Ammon's horn (tissue), 1 donor: Measurements from ENCODE around the gene SHISAL1.

Experiments used
- DNase-seq: peaks from one replicate; pipeline ENCODE4 v3.0.0-alpha.2; 2016; ENCODE audit warnings: low spot score

SHISAL1 gene

DNA sequence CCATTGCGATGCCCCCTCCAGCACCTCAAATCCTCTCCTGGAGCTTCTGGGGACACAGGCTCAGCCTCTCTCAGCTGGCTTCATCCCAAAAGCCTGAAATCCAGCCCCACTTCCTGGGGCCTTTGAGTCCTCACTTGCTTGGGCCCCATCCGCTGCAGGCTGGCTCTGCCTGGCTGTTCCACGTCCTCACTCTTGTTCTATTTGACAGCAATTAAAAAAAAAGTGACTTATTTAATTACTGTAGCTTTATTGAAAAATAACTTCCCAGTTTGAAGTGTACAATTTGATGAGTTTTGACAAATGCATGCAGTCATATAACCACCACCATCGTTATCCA lies 104.8 kb downstream of the SHISAL1 start:
- no peak for DNase-seq

DNA sequence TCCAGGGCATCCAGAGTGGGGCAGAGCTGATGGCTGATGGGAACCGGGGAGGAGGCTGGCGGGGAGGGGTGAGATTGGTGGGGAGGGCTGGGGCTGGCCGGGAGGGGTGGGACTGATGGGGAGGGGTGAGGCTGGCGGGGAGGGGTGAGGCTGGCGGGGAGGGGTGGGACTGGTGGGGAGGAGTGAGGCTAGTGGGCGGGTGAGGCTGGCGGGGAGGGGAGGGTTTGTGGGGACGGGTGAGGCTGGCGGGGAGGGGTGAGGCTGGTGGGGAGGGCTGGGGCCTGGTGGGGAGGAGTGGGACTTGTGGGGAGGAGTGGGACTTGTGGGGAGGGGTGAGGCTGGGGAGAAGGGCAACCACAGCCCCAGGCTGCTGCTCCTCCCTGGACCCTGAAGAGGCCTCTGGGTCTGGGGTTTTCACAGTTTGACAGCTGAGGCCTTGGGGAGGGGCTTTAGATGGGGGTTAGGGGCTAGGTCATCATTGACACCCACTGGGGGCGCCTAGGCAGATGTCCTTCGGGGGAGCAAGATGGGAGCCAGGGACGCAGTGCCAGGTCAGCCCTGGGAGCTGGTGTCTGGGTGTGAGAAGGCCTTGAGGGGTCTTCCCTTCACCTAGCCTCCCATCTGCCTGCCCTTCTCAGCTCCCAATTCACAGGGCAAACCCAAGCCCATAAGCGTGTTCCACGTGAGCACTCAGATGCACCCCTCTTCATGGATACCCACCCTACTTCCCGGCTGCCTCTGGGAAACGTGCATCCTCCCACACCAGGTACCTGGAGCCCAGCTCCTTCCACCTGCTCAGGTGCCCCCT lies 105.4 kb downstream of the SHISAL1 start:
- no peak for DNase-seq

DNA sequence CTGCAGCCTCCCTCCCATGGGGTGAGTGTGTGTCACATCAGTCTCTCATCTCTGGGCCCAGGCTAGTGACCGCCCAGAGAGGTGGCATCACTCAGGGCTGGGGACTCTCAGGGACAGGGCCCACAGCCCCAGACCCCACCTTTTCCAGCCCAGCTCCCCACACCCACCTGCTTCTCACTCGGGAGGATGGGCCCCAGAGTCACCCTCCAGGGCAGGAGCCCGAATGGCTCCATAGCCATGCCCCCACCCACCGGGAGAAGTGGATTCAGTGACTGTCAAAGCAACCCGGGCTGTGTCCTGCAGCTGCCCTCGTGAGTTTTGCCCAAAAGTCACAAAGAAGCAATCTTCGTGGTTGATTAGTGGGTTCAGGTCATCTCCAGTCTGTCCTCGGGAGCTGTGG lies 106.1 kb downstream of the SHISAL1 start:
- no peak for DNase-seq

DNA sequence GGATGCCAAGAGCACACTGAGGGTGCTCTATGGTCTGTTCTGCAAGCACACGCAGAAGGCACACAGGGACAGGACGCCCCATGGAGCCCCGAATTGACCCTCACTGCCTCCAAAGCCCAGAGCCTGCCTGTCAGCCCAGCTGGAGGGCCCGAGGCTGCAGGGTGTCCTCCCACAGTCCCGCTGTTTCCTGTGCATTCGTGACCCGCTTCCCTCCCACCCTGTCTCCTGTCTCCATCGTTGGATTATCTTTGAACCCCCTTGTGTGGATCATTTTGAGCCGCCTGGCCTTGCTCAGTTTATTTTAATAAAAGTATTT lies 106.5 kb downstream of the SHISAL1 start:
- no peak for DNase-seq

DNA sequence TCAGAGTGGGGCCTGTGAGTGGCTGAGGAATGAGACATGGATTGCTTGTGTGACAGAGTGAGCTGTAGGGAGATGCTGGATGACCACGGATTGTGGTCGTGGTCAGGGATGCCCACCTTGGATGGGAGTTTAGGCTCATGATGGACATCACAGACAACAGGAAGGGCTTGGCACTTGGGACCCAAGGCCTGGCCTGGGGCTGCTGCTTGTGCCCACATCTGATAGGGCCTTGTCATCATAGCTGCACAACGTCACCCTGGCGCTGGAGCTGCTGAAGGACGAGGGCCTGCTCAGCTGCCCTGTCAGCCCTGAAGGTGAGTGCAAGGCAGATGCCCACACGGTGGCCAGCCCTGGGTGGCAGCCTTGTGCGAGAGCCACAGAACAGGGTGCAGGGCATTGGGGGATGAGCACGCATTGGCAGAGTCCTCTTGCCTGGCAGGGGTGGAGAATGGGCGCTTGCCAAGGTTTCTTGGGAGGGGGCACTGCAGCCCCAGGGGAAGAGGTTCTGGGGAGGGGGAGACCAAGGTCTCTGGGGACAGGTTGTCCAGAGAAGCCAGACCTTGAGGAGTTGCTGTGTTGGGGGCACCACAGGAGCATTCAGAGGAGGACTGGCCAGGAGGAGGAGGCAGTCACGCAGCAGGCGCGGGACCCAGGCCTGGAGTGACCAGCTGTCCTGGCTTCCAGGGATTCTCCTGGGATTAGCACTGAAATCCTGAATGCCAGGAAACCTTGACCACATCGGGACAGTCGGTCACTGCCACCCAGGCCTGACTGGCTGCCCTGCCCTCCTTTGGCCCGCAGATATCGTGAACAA lies 107.0 kb downstream of the SHISAL1 start:
- no peak for DNase-seq

DNA sequence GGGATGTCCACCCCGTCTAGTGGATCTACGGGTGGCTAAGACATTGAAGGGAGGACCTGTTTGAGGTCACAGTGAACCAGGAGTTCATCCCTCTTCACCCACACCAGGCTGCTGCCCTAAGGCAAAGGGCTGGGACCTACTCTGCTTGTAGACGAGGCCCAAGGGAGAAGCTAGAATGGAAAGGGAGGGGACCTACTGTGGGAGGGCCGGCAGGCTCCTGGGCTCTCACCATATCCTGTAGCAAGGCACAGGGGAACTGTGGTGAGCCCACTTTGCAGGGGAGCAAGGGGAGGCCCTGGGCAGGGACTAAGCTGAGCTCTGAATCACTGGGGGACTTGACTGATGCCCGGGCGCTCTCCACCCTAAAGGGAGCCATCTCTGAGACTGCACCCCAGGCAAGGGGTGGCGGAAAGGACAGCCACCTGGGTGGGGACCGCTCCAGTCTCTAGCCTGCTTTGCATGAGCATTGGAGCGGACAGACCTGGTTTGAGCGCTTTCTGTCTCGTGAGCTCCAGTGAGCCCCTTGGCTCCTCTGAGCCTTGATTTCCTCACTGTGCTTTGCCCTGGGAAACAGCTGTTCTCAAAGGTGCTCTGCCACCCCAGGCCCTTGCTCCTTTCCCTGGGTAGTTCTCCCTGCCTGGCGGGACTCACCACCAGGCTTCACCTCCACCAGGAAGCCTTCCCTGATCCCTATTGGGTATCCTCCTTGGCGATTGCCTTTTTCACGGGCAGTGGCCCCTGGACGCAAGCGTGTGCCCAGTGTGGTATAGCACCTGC lies 107.8 kb downstream of the SHISAL1 start:
- no peak for DNase-seq

DNA sequence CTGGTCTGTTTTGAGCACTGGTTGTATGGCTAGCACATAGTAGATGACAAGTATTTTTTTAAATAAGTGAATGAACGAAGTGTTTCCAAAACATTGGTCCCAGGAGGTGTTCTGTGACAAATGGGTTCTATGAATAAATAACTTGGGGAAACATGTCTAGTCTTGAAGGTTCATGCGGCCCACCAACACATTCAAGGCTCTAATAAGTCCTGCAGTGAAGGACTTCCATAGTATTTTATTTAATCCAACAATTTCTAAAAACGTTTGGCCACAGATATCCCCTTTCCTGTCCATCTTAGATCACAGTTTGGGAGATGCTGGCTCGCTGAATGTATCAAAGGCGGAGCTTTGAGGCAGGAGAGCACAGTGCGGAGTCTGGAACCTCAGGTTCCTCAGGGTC lies 109.5 kb downstream of the SHISAL1 start:
- DNase-seq = no peak

DNA sequence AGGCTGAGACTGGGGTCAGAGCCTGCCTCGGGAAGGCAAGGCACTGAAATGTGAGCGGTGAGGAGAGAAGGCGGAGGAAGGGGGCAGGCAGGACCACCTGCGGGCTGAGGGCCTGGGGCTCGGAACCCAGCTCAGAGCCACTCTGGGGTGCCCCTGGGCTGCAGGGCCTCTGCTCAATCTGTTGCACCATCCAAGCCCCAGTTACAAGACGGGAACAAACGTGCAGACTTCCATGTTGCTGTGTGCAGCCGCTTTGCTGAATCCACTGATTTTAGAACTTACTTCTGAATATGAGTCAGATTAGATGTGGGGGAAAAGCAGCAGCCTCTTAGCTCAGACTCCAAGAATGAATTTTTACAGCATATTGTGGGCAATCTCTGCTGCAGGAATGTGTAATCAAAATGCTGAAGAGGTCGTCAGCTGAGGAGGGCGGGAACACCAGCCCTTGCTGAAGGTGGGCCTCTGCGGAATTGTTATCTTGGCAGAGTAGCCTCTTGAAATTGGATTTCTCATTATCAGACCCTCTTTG lies 110.4 kb downstream of the SHISAL1 start:
- DNase-seq = peak; percentile 26

DNA sequence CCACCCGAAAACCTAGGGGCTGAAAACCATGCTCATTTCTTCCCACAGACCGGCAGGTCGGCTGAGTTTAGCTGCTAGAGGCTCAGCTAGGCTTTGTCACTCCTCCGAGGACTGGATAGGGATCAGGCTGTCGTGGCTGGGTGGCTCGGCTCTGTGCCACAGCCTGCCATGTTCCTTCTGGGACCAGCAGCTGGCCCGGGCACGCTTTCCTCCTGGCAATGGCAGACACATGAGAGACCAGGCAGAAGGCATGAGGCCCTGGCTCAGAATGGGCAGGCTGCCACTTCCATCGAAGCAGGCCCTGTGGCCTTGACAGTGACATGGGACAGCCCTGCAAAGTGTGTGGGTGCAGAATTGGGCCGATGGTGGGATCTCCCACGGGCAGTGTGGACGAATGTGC lies 111.1 kb downstream of the SHISAL1 start:
- no peak for DNase-seq

DNA sequence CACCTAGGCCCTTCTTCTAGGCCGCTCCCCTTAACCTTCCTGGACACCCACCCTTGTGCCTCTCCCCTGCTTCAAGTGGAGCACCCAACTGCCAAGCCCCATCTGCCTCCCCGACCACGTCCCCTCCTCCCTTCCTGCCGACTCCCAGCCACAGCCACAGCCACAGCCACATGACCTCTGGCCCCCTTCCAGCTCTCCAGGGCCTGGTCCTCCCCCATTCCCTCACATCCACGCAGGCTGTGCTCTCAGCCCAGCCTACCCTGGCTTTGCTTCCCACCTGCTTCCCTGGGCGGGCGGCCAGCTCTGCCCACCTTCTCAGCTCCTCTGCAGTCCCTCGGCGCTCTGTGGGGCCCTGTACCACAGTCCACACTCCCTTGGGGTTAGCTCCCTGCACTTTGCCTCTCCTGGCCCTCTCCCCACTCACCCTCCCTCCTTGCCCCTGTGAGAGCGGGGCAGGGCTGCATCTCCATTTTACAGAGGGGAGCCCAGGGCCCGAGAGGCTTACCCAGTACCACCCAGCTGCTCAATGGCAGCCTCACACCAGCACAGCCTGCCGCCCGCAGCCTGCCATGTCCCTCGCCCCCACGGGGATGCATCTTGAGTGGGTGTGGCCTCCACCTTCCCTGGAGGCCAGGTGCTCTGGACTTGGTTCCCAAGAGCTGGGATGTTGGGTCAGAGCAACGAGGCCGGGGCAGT lies 111.7 kb downstream of the SHISAL1 start:
- DNase-seq = no peak

DNA sequence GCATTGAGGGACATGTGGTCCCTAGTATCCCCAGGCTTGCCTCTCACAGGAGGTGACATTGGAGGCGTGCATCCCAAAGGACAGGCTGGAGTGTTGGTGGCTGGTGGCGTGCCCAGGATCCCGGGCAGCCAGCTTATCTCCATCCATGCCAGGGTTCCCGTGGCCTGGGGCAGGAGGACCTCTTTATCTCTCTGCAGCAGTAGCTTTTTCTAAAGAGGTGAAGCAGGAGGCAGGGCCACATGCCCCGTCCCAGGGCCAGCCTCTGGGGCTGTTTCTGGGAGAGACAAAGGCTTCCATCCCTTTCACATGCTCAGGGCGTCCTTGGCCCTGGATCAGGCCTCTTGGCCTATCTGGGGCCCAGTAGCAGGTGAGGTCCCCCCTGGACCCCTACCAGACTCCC lies 112.3 kb downstream of the SHISAL1 start:
- DNase-seq = no peak

DNA sequence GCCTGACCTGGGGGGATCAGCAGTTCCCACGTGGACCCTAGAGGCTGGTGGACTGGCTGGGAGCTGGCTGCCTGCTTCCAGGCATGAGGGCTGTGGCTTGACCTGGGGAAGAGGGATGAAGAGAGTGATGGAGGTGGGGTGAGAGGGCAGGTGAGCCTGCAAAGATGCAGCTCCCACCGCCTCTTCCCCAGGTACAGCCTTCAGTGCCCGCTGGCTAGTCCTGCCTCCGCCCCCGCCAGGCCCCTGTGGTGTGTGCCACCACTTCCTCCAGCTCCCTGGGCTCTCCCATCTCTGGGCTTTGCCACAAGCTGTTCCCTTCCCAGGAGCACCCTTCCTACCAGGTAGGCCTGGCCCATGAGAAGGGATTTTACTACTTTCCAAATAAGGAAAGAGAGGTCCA lies 112.9 kb downstream of the SHISAL1 start:
- no peak for DNase-seq

DNA sequence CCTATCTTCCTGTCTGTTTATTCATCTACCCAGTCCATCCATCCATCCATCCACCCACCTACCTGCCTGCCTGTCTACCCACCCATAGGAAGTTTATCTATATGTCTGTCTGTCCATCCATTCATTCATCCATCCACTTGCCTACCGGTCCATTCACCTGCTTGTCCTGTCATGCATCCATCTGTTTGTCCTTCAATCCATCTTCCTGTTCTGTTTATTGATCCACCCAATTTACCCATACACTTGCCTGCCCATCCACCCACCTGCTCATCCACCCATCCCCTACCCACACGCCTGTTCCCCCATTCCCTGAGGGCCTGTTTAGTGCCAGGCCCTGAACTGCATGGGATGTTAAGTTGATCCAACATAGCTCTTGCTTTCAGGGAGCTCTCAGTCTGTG lies 113.6 kb downstream of the SHISAL1 start:
- DNase-seq = no peak

DNA sequence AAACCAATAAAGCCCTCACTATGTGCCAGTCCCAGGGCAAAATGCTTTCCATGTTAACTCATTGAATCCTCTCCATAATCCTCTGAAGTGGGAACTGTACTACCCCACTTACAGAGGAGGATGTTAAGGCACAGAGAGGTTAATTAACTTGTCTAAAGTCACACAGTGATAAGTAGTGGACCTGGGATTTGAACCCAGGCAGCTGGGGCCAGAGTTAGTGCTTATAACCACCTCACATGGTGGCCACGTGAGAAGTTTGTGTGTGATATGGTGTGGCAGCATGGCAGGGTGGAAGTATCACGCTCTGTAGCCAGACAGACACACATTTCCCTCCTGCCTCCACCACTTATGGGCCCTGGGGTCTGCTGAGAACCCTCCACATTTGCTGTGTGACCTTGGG lies 115.5 kb downstream of the SHISAL1 start:
- DNase-seq = no peak

DNA sequence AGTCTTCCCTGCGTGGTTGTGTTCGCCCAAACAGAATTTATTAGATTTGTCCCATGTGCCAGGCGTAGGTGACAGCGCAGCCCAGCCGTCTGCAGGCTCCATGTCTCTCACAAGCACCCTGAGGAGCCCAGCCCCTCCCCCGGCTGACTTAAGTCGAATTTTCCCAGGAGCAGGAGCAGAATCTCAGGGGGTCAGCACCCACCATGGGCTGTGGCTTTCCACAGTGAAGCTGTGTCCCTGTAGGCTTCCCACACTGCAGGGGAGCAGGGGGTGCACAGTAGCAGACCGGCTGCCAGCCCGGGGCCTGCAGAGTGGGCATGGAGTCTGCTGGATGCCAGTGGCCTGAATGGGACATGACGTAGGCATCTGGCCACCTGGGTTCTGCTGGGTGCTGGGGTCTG lies 116.0 kb downstream of the SHISAL1 start:
- peak; percentile 40 for DNase-seq

DNA sequence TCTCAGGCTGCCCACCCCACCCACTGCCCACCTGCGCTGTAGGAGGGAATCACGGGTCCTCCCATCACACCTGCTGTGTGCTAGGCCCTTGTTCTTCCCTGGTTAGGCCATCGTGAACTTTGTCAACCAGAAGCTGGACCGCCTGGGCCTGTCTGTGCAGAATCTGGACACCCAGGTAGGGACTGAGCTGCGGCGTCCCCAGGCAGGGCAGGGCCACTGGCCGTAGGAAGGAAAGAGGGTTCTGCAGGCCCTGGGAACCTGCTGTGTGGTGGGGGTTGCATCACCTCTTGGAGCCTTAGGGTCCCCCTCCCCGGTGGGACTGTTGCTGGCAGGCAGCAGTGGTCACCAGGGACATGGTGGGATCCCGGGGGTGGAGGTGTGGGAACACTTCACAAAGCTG lies 116.5 kb downstream of the SHISAL1 start:
- no peak for DNase-seq

DNA sequence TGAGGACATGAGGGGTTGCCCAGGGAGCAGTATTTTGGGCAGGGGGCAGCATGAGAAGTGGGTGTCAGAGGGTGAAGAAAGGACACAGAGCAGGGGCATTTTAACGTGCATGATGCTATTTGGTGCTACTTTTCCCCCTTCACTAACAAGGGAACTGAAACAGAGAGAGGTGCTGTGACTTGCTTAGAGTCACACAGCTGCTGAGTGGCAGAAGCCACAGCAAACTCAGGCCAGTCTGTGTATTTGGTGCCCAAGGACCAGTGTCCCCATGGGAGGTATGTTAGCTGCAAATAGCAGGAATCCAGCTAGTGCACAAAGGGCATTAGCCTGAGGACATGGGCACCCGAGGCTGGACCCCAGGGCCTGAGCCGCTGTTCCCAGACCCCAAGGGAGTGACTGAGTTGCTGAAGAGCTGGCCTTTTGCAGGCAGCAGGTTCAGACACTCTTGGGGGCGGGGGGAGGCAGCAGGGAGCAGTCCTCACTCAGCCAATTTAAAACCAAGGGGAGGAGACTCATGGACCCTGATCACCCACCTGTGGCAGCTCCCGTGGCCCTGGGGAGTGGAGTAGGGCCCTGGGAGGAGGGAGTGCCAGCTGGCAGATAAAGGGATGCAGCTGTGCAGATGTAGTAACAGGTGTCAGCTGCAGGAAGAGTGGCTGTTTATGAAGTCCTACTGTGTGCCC lies 117.4 kb downstream of the SHISAL1 start:
- no peak for DNase-seq

DNA sequence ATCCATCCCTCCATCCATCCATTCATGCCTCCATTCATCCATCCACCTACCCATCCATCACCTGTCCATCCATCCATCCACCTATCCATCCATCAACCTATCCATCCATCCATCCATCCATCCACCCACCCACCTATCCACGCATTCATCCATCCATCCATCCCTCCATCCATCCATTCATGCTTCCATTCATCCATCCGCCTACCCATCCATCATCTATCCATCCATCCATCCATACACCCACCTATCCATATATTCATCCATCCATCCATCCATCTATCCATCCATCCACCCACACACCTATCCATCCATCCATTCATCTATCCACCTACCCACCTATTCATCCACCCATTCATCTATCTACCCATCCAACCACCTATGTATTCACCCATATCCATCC lies 118.2 kb downstream of the SHISAL1 start:
- DNase-seq = no peak
